Central memory CD8-positive, alpha-beta T cell (primary cell): ENCODE data around the gene UPK1B.

Experiments
- ATAC-seq: fragments of 150-1000 bp; cut with Tn5 transposase; replicated peaks from 2 replicates; pipeline ENCODE4 v1.10.0; 2022; ENCODE audit warnings: mild to moderate bottlenecking, moderate FRiP score, moderate number of reproducible peaks; ENCODE audit not compliant: poor library complexity, severe bottlenecking; ENCODE audit errors: extremely low read depth
- DNase-seq, 2 donors: peaks; one replicate each; pipeline ENCODE4 v3.0.0; 2021; ENCODE audit warnings: low spot score in 2 of 2
- H3K27ac Mint-ChIP-seq: one replicate; pipeline ENCODE4 v1.8.0; 2022; ENCODE audit warnings: low read depth, mild to moderate bottlenecking, moderate library complexity, mixed read lengths
- H3K27me3 Mint-ChIP-seq: one replicate; pipeline ENCODE4 v1.8.0; 2022; ENCODE audit warnings: mixed read lengths
- H3K36me3 Mint-ChIP-seq: one replicate; pipeline ENCODE4 v1.8.0; 2022; ENCODE audit warnings: mild to moderate bottlenecking, moderate library complexity, mixed read lengths; ENCODE audit not compliant: insufficient read depth
- H3K4me1 Mint-ChIP-seq: one replicate; pipeline ENCODE4 v1.8.0; 2022; ENCODE audit warnings: mixed read lengths
- H3K4me3 Mint-ChIP-seq: one replicate; pipeline ENCODE4 v1.8.0; 2022; ENCODE audit warnings: mild to moderate bottlenecking, moderate library complexity, mixed read lengths
- H3K9me3 Mint-ChIP-seq: one replicate; pipeline ENCODE4 v1.8.0; 2022; ENCODE audit warnings: mixed read lengths

The UPK1B gene

GRCh38 chr3:119184796-119185570 lies 11.6 kb downstream of the UPK1B start:
- no peak overlapping the region for H3K27ac Mint-ChIP-seq
- no peaks in the 10 kb centered on the region for H3K36me3 Mint-ChIP-seq
- H3K4me3 Mint-ChIP-seq, result no peak overlapping the region
- no peaks in the 10 kb centered on the region for H3K9me3 Mint-ChIP-seq
- ATAC-seq (no peak), DNase-seq (no peak)
- no peaks in the 10 kb centered on the region for H3K4me1 Mint-ChIP-seq
- peaks cover 12% of the 10 kb centered on the region for H3K27me3 Mint-ChIP-seq

- DNase-seq (no peak), ATAC-seq (no peak)
- Mint-ChIP-seq H3K4me1 (no peaks in the 10 kb centered on the region), H3K36me3 (no peaks in the 10 kb centered on the region), H3K4me3 (no peak overlapping the region), H3K9me3 (no peaks in the 10 kb centered on the region), H3K27ac (no peak overlapping the region), H3K27me3 (no peaks in the 10 kb centered on the region)
Observed at GRCh38 chr3:119187266-119187665, 13.9 kb downstream of the UPK1B start.

- ATAC-seq (no peak), DNase-seq (no peak)
- no peak overlapping the region for H3K4me3 Mint-ChIP-seq
- no peaks in the 10 kb centered on the region for H3K4me1 Mint-ChIP-seq
- no peak overlapping the region for H3K27ac Mint-ChIP-seq
- H3K9me3 Mint-ChIP-seq, result no peaks in the 10 kb centered on the region
- H3K27me3 Mint-ChIP-seq, result no peaks in the 10 kb centered on the region
- H3K36me3 Mint-ChIP-seq, result no peaks in the 10 kb centered on the region
Observed at GRCh38 chr3:119191800-119192199, 18.4 kb downstream of the UPK1B start.

GRCh38 chr3:119194237-119195150 lies 21.1 kb downstream of the UPK1B start:
- no peaks in the 10 kb centered on the region for H3K27me3 Mint-ChIP-seq
- no peak overlapping the region for H3K27ac Mint-ChIP-seq
- DNase-seq (no peak), ATAC-seq (no peak)
- no peak overlapping the region for H3K4me3 Mint-ChIP-seq
- H3K9me3 Mint-ChIP-seq, result no peaks in the 10 kb centered on the region
- no peaks in the 10 kb centered on the region for H3K4me1 Mint-ChIP-seq
- H3K36me3 Mint-ChIP-seq, result no peaks in the 10 kb centered on the region

- no peaks in the 10 kb centered on the region for H3K27me3 Mint-ChIP-seq
- no peak overlapping the region for H3K4me3 Mint-ChIP-seq
- H3K36me3 Mint-ChIP-seq, result no peaks in the 10 kb centered on the region
- DNase-seq (no peak), ATAC-seq (no peak)
- no peaks in the 10 kb centered on the region for H3K4me1 Mint-ChIP-seq
- no peak overlapping the region for H3K27ac Mint-ChIP-seq
- H3K9me3 Mint-ChIP-seq, result no peaks in the 10 kb centered on the region
Observed at GRCh38 chr3:119195151-119195476, 21.7 kb downstream of the UPK1B start.

- no peak for DNase-seq
Observed at GRCh38 chr3:119195911-119196310, 22.5 kb downstream of the UPK1B start.

GRCh38 chr3:119205209-119205608 lies 31.8 kb downstream of the UPK1B start:
- no peaks in the 10 kb centered on the region for H3K9me3 Mint-ChIP-seq
- H3K27me3 Mint-ChIP-seq, result no peaks in the 10 kb centered on the region
- ATAC-seq (no peak), DNase-seq (no peak)
- H3K4me3 Mint-ChIP-seq, result no peak overlapping the region
- H3K36me3 Mint-ChIP-seq, result peaks cover 10% of the 10 kb centered on the region
- H3K27ac Mint-ChIP-seq, result no peak overlapping the region
- H3K4me1 Mint-ChIP-seq, result peaks cover 14% of the 10 kb centered on the region

More at GRCh38 chr3:119195911-119196310, 22.5 kb downstream of the UPK1B start:
- no peaks in the 10 kb centered on the region for H3K9me3 Mint-ChIP-seq
- no peak overlapping the region for H3K27ac Mint-ChIP-seq
- ATAC-seq, result no peak
- H3K4me3 Mint-ChIP-seq, result no peak overlapping the region
- no peaks in the 10 kb centered on the region for H3K27me3 Mint-ChIP-seq
- H3K36me3 Mint-ChIP-seq, result no peaks in the 10 kb centered on the region
- no peaks in the 10 kb centered on the region for H3K4me1 Mint-ChIP-seq

- ATAC-seq (no peak), DNase-seq (no peak)
- H3K27ac Mint-ChIP-seq, result no peak overlapping the region
- no peaks in the 10 kb centered on the region for H3K27me3 Mint-ChIP-seq
- peaks cover 12% of the 10 kb centered on the region for H3K36me3 Mint-ChIP-seq
- peaks cover 14% of the 10 kb centered on the region for H3K4me1 Mint-ChIP-seq
- no peak overlapping the region for H3K4me3 Mint-ChIP-seq
- H3K9me3 Mint-ChIP-seq, result no peaks in the 10 kb centered on the region
Observed at GRCh38 chr3:119205685-119206084, 32.3 kb downstream of the UPK1B start.

GRCh38 chr3:119206611-119207511 lies 33.5 kb downstream of the UPK1B start:
- no peaks in the 10 kb centered on the region for H3K27me3 Mint-ChIP-seq
- no peak for DNase-seq
- no peak overlapping the region for H3K27ac Mint-ChIP-seq
- no peak overlapping the region for H3K4me3 Mint-ChIP-seq
- ATAC-seq, result no peak
- H3K9me3 Mint-ChIP-seq, result no peaks in the 10 kb centered on the region
- H3K36me3 Mint-ChIP-seq, result peaks cover 20% of the 10 kb centered on the region
- peaks cover 14% of the 10 kb centered on the region for H3K4me1 Mint-ChIP-seq

- Mint-ChIP-seq H3K4me1 (peaks cover 14% of the 10 kb centered on the region), H3K27me3 (no peaks in the 10 kb centered on the region), H3K27ac (no peak overlapping the region), H3K36me3 (peaks cover 26% of the 10 kb centered on the region), H3K9me3 (no peaks in the 10 kb centered on the region), H3K4me3 (no peak overlapping the region)
- ATAC-seq, result no peak
- DNase-seq, result no peak
Observed at GRCh38 chr3:119207512-119207875, 34.1 kb downstream of the UPK1B start.

GRCh38 chr3:119211193-119211592 lies 37.8 kb downstream of the UPK1B start:
- Mint-ChIP-seq H3K4me3 (no peak overlapping the region), H3K27ac (no peak overlapping the region), H3K9me3 (no peaks in the 10 kb centered on the region), H3K27me3 (no peaks in the 10 kb centered on the region), H3K36me3 (peaks cover 55% of the 10 kb centered on the region), H3K4me1 (peaks cover 14% of the 10 kb centered on the region)
- DNase-seq (no peak), ATAC-seq (no peak)

- no peak overlapping the region for H3K4me3 Mint-ChIP-seq
- no peaks in the 10 kb centered on the region for H3K27me3 Mint-ChIP-seq
- H3K4me1 Mint-ChIP-seq, result peaks cover 14% of the 10 kb centered on the region
- peaks cover 57% of the 10 kb centered on the region for H3K36me3 Mint-ChIP-seq
- no peak overlapping the region for H3K27ac Mint-ChIP-seq
- ATAC-seq (no peak), DNase-seq (no peak)
- no peaks in the 10 kb centered on the region for H3K9me3 Mint-ChIP-seq
Observed at GRCh38 chr3:119211803-119212202, 38.4 kb downstream of the UPK1B start.
